Activated T-cell treated with anti-CD3 and anti-CD28 coated beads, Interleukin-2, amount 50 U/mL, for 24 hours (primary cell): ENCODE measurements around the gene ZNF621.
"Not testable (repeated sequence)": the region's sequence is repeated elsewhere in the genome, so short reads cannot be mapped to it uniquely, and the experiment has no call there.

ENCODE experiments used
- DNase-seq: peaks from one replicate; pipeline ENCODE4 v3.0.0-alpha.2; 2020
- H3K27ac Mint-ChIP-seq: 2 replicates; pipeline ENCODE4 v1.8.0; 2020; ENCODE audit warnings: mild to moderate bottlenecking, mixed read lengths
- H3K27me3 Mint-ChIP-seq: 2 replicates; pipeline ENCODE4 v1.8.0; 2020; ENCODE audit warnings: mixed read lengths
- H3K36me3 Mint-ChIP-seq: 2 replicates; pipeline ENCODE4 v1.8.0; 2020; ENCODE audit warnings: low read depth, mixed read lengths
- H3K4me1 Mint-ChIP-seq: 2 replicates; pipeline ENCODE4 v1.8.0; 2020; ENCODE audit warnings: low read depth, mixed read lengths
- H3K4me3 Mint-ChIP-seq: 2 replicates; pipeline ENCODE4 v1.8.0; 2020; ENCODE audit warnings: mild to moderate bottlenecking, moderate library complexity, mixed read lengths
- H3K9me3 Mint-ChIP-seq: 2 replicates; pipeline ENCODE4 v1.8.0; 2020; ENCODE audit warnings: mixed read lengths

The ZNF621 gene

DNA sequence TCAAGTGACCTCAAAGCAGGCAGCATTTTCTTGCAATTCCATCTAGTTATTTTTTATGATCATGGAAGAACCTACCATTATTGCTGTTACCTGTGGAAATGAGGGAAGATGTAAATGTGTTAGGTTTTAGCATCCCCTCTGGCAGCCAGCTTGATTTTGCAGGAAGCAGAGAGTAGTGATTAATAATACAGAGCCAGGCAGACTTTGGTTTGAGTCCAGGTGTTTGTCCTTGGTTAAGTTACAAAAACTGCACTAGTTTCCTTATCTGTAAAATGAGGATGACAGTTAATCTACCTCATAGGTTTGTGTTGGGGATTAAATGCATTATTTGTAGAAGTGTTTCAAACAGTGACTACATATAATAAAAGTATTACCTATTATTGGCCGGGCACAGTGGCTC is 6.7 kb upstream of the ZNF621 start:
- Mint-ChIP-seq H3K36me3 (peaks cover 30% of the 10 kb centered on the region), H3K27me3 (no peaks in the 10 kb centered on the region), H3K4me1 (no peaks in the 10 kb centered on the region), H3K27ac (no peak overlapping the region), H3K9me3 (no peaks in the 10 kb centered on the region), H3K4me3 (no peak overlapping the region)
- no peak for DNase-seq

DNA sequence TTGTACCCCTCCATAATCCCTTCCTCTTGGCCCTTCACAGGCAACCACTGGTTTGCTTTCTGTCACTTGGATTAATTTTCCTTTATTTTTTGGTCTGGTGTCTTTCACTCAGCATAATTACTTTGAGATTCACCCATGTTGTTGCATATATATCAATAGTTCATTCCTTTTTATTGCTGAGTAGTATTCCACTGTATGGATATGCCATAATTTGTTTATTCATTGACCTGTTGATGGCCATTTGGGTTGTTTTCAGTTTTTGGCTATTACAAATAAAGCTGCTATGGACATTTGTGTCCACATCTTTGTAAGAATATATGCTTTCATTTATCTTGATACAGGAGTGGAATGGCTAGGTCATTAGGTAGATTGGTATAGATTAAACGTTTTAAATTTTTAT is 5.9 kb upstream of the ZNF621 start:
- Mint-ChIP-seq H3K4me3 (no peak overlapping the region), H3K36me3 (peaks cover 29% of the 10 kb centered on the region), H3K9me3 (no peaks in the 10 kb centered on the region), H3K27me3 (no peaks in the 10 kb centered on the region), H3K4me1 (peaks cover 2% of the 10 kb centered on the region), H3K27ac (no peak overlapping the region)
- no peak for DNase-seq

DNA sequence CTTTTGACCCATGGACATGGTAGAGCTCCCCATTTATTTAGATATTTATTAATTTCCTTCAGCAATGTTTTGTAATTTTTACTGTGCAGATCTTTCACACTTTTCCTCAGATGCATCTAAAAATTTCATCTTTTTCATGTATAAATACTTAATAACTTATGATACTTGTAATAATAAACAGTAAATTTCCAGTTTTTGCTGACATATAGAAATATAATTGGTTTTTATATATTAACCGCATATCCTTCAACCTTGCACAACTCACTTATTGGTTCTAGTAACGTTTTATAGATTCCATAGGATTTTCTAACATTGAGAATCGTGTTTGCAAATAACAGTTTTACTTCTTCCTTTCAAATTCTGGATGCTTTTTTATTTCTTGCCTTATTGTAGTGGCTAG is 3.5 kb upstream of the ZNF621 start:
- no peaks in the 10 kb centered on the region for H3K27me3 Mint-ChIP-seq
- H3K4me1 Mint-ChIP-seq = peaks cover 15% of the 10 kb centered on the region
- H3K27ac Mint-ChIP-seq = no peak overlapping the region
- H3K9me3 Mint-ChIP-seq = no peaks in the 10 kb centered on the region
- no peak overlapping the region for H3K4me3 Mint-ChIP-seq
- peaks cover 25% of the 10 kb centered on the region for H3K36me3 Mint-ChIP-seq
- no peak for DNase-seq

DNA sequence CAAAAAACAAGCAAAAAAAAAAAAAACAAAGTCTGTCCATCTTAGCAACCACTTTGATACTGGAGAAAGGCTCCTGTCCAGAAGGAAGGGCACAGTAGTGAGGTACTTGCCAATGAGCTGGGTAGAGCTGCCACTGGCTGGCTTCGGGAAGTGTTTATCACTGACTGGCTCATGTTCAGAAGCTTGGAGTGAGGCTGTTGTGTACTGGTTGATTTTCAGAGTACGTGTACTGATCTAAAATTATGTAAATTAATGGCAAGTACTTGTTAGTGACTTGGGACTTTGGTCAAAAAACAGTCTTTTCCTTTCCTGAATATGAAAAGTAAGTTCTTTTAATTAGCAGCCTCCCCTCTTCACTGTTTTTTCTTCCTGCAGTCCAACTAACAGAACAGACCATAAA is 979 bp upstream of the ZNF621 start:
- no peaks in the 10 kb centered on the region for H3K9me3 Mint-ChIP-seq
- H3K27me3 Mint-ChIP-seq = no peaks in the 10 kb centered on the region
- H3K4me1 Mint-ChIP-seq = peaks cover 21% of the 10 kb centered on the region
- no peak for DNase-seq
- H3K36me3 Mint-ChIP-seq = peaks cover 36% of the 10 kb centered on the region
- H3K4me3 Mint-ChIP-seq = peak overlapping the region; percentile 91
- H3K27ac Mint-ChIP-seq = peak overlapping the region; percentile 85

GRCh38 chr3:40524222-40524567 is 565 bp upstream of the ZNF621 start:
- Mint-ChIP-seq H3K4me3 (peak overlapping the region; percentile 91), H3K36me3 (peaks cover 41% of the 10 kb centered on the region), H3K27me3 (no peaks in the 10 kb centered on the region), H3K27ac (peak overlapping the region; percentile 85), H3K9me3 (no peaks in the 10 kb centered on the region), H3K4me1 (peaks cover 21% of the 10 kb centered on the region)
- no peak for DNase-seq

DNA sequence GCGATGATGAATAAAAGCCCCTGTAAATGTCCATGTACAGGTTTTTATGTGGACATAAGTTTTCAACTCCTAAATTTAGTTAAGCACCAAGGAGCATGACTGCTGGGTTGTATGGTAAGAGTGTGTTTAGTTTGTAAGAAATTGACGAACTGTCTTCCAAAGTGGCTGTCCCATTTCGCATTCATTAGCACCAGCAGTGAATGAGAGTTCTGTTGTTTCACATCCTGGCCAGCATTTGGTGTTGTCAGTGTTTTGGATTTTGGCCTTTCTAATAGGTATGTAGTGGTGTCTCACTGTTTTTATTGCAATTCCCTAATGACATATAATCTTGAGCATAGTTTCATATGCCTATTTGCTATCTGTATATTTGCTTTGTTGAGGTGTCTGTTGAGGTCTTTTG is 3.7 kb downstream of the ZNF621 start:
- peaks cover 9% of the 10 kb centered on the region for H3K9me3 Mint-ChIP-seq
- H3K4me1 Mint-ChIP-seq = peaks cover 21% of the 10 kb centered on the region
- peaks cover 83% of the 10 kb centered on the region for H3K36me3 Mint-ChIP-seq
- H3K27me3 Mint-ChIP-seq = no peaks in the 10 kb centered on the region
- no peak overlapping the region for H3K4me3 Mint-ChIP-seq
- no peak overlapping the region for H3K27ac Mint-ChIP-seq
- DNase-seq = no peak

- Mint-ChIP-seq H3K4me3 (no peak overlapping the region), H3K9me3 (peaks cover 13% of the 10 kb centered on the region), H3K27me3 (no peaks in the 10 kb centered on the region), H3K36me3 (peaks cover 96% of the 10 kb centered on the region), H3K27ac (no peak overlapping the region), H3K4me1 (peaks cover 2% of the 10 kb centered on the region)
- DNase-seq = no peak
Measured at GRCh38 chr3:40532252-40532651, 7.5 kb downstream of the ZNF621 start.

DNA sequence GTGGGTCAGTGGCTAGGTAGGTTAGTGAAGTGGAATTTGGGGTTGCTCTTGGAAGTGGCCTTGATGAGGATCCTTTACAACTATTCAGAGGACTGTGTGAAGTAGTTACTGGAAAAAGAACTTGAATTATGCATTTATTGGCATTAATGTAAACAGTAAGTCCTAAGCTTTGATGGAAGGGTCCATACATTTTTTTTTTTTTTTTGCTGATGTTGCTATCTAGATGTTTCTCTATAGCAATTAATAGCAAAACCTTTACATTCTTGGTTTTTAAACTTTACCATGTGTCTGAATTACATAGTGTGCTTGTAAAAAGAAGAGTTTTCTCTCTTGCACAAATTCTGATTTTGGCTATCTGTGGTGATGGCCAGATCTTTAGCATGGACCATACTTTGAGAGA is 9.5 kb downstream of the ZNF621 start:
- Mint-ChIP-seq H3K36me3 (peaks cover 95% of the 10 kb centered on the region), H3K9me3 (peaks cover 26% of the 10 kb centered on the region)

DNA sequence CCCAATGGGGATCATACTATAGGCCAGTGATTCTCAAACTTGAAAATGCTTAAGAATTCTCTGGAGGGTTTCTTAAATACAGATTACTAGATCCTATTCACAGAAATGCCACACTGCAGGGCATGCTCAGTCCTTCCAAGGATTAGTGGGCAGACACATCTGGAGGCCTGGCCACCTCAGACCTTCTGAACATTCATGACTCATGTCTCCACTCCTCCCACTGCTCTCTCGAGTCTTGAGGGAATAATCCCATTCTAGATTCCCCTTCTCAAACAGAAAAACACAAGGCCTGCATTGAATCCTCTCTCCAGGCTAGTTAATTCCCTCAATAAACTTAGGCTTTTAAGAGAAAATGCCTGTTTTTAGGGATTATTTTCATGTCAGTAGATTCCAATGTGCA is 22.1 kb downstream of the ZNF621 start:
- Mint-ChIP-seq H3K27me3 (peaks cover 4% of the 10 kb centered on the region), H3K4me3 (no peak overlapping the region), H3K27ac (no peak overlapping the region), H3K36me3 (no peaks in the 10 kb centered on the region), H3K9me3 (no peaks in the 10 kb centered on the region), H3K4me1 (no peaks in the 10 kb centered on the region)
- no peak for DNase-seq

More for the DNA sequence above, 9.5 kb downstream of the ZNF621 start:
- Mint-ChIP-seq H3K27me3 (no peaks in the 10 kb centered on the region), H3K4me1 (no peaks in the 10 kb centered on the region), H3K27ac (no peak overlapping the region), H3K4me3 (no peak overlapping the region)
- no peak for DNase-seq

DNA sequence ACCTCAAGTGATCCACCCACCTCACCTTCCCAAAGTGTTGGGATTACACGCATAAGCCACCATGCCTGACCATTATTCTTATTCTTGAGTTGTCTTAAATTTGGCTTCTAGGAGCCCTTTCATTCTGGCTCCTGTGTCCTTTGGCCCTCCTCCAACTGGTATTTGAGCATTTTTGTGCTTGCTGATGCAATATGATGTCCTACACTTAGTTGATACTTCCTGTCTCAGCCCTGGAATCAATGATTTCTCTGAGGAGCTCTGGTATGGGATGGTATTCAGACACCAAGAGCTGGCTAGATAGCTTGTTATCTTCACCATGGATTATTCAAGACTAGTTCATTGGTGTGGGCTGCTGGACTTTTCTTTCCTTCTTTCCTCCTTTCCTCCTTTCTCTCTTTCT is 25.4 kb downstream of the ZNF621 start:
- Mint-ChIP-seq H3K9me3 (no peaks in the 10 kb centered on the region), H3K4me3 (no peak overlapping the region), H3K36me3 (no peaks in the 10 kb centered on the region), H3K27me3 (peaks cover 6% of the 10 kb centered on the region), H3K27ac (no peak overlapping the region), H3K4me1 (no peaks in the 10 kb centered on the region)
- DNase-seq = no peak

DNA sequence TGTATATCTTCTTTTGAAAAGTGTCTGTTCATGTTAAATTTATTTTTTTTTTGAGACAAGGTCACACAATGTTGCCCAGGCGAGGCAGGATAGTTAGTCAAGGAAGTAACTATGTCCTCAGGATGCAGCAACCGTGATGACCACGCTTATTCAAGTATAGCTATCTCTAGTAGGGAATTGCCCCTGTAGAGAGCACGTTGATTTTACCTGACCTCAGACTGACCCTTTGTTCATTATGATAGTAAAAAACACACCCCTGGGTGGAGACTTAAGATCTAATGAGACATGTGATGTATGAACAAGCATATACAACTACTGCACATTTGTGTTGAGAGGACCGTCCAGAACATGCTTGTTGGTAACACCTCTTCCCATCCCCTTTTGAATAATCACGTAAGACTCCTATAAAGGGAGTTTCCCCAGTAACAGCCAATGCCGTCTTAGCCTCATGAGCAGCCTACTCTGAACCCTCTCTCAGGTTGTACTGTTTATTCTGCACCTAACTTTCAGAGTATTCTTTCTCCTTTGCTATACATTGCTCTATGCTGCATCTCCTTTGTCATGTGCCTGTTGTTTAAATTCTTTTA is 32.9 kb downstream of the ZNF621 start:
- H3K4me1 Mint-ChIP-seq = peaks cover 1% of the 10 kb centered on the region
- H3K27me3 Mint-ChIP-seq = peaks cover 3% of the 10 kb centered on the region
- H3K9me3 Mint-ChIP-seq = no peaks in the 10 kb centered on the region
- DNase-seq = no peak
- H3K4me3 Mint-ChIP-seq = no peak overlapping the region
- H3K36me3 Mint-ChIP-seq = no peaks in the 10 kb centered on the region
- no peak overlapping the region for H3K27ac Mint-ChIP-seq

DNA sequence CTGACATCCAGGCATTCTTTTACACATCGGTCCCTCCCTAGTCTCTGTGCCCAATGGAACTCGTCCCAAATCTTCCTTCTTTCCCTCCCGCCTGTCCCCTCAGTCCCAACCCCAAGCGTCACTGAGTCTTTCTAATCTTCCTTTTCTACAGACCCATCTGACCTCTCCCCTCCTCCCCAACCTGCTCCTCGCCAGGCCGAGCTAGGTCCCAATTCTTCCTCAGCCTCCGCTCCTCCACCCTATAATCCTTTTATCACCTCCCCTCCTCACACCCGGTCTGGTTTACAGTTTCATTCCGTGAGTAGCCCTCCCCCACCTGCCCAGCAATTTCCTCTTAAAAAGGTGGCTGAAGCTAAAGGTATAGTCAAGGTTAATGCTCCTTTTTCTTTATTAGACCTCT is 37.7 kb downstream of the ZNF621 start:
- H3K27me3 Mint-ChIP-seq, DNase-seq, H3K4me3 Mint-ChIP-seq, H3K27ac Mint-ChIP-seq, H3K36me3 Mint-ChIP-seq, H3K4me1 Mint-ChIP-seq, H3K9me3 Mint-ChIP-seq: not testable (repeated sequence)

GRCh38 chr3:40565629-40566028 is 40.9 kb downstream of the ZNF621 start:
- H3K4me1 Mint-ChIP-seq, H3K27me3 Mint-ChIP-seq, H3K36me3 Mint-ChIP-seq, DNase-seq, H3K9me3 Mint-ChIP-seq, H3K27ac Mint-ChIP-seq, H3K4me3 Mint-ChIP-seq: not testable (repeated sequence)

GRCh38 chr3:40566694-40567093 is 41.9 kb downstream of the ZNF621 start:
- Mint-ChIP-seq H3K36me3 (no peaks in the 10 kb centered on the region), H3K27me3 (no peaks in the 10 kb centered on the region), H3K4me3 (no peak overlapping the region), H3K4me1 (no peaks in the 10 kb centered on the region), H3K27ac (no peak overlapping the region), H3K9me3 (peaks cover 6% of the 10 kb centered on the region)
- DNase-seq = no peak

DNA sequence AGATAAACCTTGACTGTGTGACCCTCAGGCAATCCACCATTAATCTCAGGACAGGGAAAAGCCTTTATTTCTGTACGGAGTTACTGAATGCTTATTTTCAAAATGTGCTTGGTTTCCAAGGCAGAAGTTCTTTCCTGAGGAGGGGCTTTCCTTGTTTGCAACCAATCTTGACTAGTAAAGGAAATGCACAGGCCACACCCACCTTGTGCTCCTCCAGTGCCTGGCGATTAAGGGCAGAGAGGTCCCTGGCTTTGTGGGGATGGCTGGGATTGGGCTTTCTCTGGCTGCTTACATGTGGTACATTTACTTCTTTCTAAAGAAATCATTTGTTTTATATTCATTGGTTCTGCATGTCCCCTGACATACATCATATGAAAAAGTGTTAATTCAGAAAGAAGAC is 47.8 kb downstream of the ZNF621 start:
- Mint-ChIP-seq H3K27ac (no peak overlapping the region), H3K27me3 (peaks cover 3% of the 10 kb centered on the region), H3K4me3 (no peak overlapping the region), H3K4me1 (no peaks in the 10 kb centered on the region), H3K9me3 (peaks cover 6% of the 10 kb centered on the region), H3K36me3 (no peaks in the 10 kb centered on the region)
- DNase-seq = no peak

DNA sequence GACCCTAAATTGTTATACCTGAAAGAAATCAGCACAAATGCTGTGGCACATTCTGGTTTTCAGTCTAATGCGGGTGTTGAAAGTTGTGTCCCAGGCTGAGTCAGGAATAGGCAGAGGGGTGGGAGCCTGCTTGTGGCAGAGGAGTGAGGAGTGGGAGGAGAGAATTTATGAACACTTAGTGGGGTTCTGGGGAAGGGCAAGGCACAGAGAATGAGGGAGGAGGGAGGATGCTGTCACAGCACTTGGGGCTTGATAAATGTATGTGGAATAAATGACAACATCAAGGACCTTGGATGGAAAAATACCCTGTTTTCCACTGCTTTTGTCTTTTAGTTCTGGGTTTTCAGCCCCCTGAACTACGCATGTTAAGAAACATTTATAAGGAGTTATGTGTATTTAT is 49.3 kb downstream of the ZNF621 start:
- Mint-ChIP-seq H3K9me3 (no peaks in the 10 kb centered on the region), H3K4me3 (no peak overlapping the region), H3K36me3 (no peaks in the 10 kb centered on the region), H3K4me1 (no peaks in the 10 kb centered on the region), H3K27ac (no peak overlapping the region), H3K27me3 (peaks cover 3% of the 10 kb centered on the region)
- no peak for DNase-seq
